VCaP (cell line): ENCODE measurements around the gene SPACA7.

Experiments
- H3K27ac ChIP-seq: fragments of 450-650 bp; 2 replicates; pipeline ENCODE4 v1.5.1; 2017
- CTCF ChIP-seq: fragments of 450-650 bp; conservative IDR thresholded peaks from 2 replicates; pipeline ENCODE4 v1.5.1; 2017; ENCODE audit warnings: mild to moderate bottlenecking, moderate library complexity

Gene SPACA7

GRCh38 chr13:112456138-112457056 is 80.2 kb downstream of the SPACA7 start:
- no peak for TF ChIP-seq CTCF
- no peak overlapping the region for H3K27ac ChIP-seq

DNA sequence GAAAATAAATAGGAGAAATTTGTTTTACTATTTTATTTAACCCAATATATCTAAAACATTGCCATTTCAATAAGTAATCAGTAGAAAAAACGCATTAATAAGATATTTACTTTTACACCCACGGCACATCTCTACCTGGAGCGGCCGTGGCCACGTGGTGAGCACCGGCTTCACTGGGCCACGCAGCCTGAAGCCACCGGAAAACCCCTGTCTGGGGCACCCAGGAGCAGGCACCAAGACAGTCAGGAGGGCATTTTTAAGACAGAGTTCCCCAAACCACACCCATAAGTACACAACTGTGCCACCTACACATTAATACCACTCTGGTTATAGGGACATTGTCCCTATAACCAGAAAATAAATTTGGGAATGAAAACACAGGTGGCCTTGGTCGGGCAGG is 80.9 kb downstream of the SPACA7 start:
- TF ChIP-seq CTCF, result no peak
- H3K27ac ChIP-seq, result no peak overlapping the region

DNA sequence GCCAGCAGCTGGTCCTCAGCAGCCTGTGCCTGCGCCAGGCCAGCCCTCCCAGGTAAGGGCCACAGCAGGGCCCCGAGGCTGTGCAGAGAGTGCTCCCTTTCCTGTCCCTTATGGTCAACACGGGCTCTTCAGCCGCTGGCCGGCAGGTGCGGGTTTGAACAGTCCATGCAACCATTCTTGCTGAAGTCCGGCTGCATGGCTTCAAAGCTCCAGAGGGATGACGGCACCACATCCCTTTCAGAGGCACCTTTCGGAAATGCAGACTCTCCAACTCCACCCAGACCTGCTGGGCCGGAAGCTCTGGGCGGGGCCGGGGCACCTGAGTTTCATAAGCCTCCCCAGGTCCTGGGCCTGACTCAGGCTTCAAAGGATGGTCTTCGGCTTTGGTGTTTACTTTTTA is 81.3 kb downstream of the SPACA7 start:
- TF ChIP-seq CTCF, result no peak

GRCh38 chr13:112462408-112462807 is 86.3 kb downstream of the SPACA7 start:
- H3K27ac ChIP-seq, result no peak overlapping the region
- no peak for TF ChIP-seq CTCF

More for the DNA sequence above, 81.3 kb downstream of the SPACA7 start:
- H3K27ac ChIP-seq, result no peak overlapping the region

DNA sequence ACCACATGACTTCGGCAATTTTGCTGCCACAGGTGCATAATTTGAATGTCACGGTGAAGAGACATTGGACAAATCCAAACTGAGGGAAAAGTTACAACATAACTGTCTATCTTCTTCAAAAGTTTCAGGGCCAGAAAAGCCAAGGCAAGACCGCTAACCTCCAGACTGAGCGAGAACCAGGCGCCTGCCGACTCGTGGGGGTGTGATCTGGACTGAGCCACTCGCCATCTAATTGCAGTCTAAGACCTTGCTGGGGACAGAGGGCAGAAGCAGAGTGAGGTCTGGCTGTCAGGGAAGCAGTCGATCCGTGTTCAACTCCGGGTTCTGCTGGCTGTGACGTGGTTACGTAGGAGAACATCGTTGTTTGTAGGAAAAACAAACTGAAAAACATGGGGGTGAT is 88.6 kb downstream of the SPACA7 start:
- no peak for TF ChIP-seq CTCF
- H3K27ac ChIP-seq, result no peak overlapping the region

- no peak overlapping the region for H3K27ac ChIP-seq
- TF ChIP-seq CTCF, result no peak
These were observed 89.3 kb downstream of the SPACA7 start for GRCh38 chr13:112465251-112466131.
